Muscle layer of colon (tissue), 2 donors: ENCODE results near the gene SNX5.
A peak's percentile ranks its signal among the peaks of the same experiment; 100 is the strongest.

Experiments
- H3K27ac ChIP-seq: one replicate; pipeline ENCODE4 v1.7.0; 2013; ENCODE audit warnings: low read depth, mild to moderate bottlenecking, low read length, moderate library complexity
- H3K27me3 ChIP-seq, 2 donors: one replicate each; pipeline ENCODE4 v1.7.0; 2013; ENCODE audit warnings: low read length in 2 of 2, mild to moderate bottlenecking in 2 of 2; ENCODE audit not compliant: insufficient read depth in 2 of 2, control insufficient read depth in 1 of 2
- H3K36me3 ChIP-seq: one replicate; pipeline ENCODE4 v1.7.0; 2013; ENCODE audit warnings: mild to moderate bottlenecking, low read length; ENCODE audit not compliant: insufficient read depth
- H3K4me1 ChIP-seq: one replicate; pipeline ENCODE4 v1.7.0; 2013; ENCODE audit warnings: mild to moderate bottlenecking, low read length; ENCODE audit not compliant: insufficient read depth
- H3K4me3 ChIP-seq, 2 donors: one replicate each; pipeline ENCODE4 v1.7.0; 2013; ENCODE audit warnings: low read length in 2 of 2, low read depth in 1 of 2, mild to moderate bottlenecking in 1 of 2, moderate library complexity in 1 of 2
- H3K9ac ChIP-seq: one replicate; pipeline ENCODE4 v1.7.0; 2013; ENCODE audit warnings: low read length
- H3K9me3 ChIP-seq: one replicate; pipeline ENCODE4 v1.7.0; 2013; ENCODE audit warnings: mild to moderate bottlenecking, low read length
- donor health status: abdominal sarcoma.
- donor health status: Adenocarcinoma of cecum.

Gene SNX5

GRCh38 chr20:17990278-17990972 lies 21.8 kb upstream of the SNX5 start:
- Histone ChIP-seq H3K27me3 (no peaks in the 10 kb centered on the region), H3K9ac (no peak overlapping the region), H3K36me3 (peaks cover 9% of the 10 kb centered on the region), H3K4me1 (no peaks in the 10 kb centered on the region), H3K27ac (no peak overlapping the region), H3K9me3 (no peaks in the 10 kb centered on the region), H3K4me3 (no peak overlapping the region)

DNA sequence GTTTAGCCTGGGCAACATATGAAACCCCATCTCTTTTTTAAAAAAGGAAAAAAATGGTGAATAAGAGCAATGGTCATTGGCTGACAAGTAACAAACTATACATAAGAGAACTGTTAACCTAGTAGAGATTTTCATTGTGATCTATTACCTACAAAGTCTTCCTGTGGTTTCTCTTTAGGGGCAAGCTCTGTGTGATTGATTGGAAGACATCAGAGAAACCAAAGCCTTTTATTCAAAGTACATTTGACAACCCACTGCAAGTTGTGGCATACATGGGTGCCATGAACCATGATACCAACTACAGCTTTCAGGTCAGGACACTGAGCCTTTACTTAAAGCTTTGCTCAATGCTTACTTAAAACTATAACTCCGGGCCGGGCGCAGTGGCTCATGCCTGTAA lies 19.4 kb upstream of the SNX5 start:
- H3K27me3 ChIP-seq: no peaks in the 10 kb centered on the region
- H3K4me3 ChIP-seq: no peak overlapping the region
- no peak overlapping the region for H3K9ac ChIP-seq
- peaks cover 9% of the 10 kb centered on the region for H3K36me3 ChIP-seq
- H3K9me3 ChIP-seq: no peaks in the 10 kb centered on the region
- H3K27ac ChIP-seq: no peak overlapping the region
- H3K4me1 ChIP-seq: no peaks in the 10 kb centered on the region

DNA sequence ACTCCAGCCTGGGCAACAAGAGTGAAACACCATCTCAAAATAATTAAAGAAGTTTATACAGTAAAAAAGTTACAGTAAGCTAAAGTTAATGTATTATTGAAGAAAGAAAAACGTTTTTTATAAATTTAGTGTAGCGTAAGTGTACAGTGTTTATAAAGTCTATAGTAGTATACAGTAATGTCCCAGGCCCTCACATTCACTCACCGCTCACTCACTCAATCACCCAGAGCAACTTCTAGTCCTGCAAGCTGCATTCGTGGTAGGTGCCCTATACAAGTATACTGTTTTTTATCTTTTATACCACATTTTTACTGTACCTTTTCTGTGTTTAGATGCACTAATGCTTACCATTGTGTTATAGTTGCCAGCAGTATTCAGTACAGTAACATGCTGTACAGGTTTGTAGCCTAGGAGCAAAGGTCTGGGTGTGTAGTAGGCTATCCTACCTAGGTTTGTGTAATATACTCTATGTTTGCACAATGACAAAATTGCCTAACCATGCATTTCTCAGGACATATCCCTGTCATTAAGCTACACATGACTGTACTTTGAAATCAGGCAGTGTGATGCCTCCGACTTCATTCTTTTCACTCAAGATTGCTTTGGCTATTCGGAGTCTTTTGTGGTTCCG lies 16.9 kb upstream of the SNX5 start:
- Histone ChIP-seq H3K27me3 (no peaks in the 10 kb centered on the region), H3K9me3 (no peaks in the 10 kb centered on the region), H3K27ac (no peak overlapping the region), H3K4me3 (no peak overlapping the region), H3K4me1 (no peaks in the 10 kb centered on the region), H3K9ac (no peak overlapping the region), H3K36me3 (peaks cover 6% of the 10 kb centered on the region)

DNA sequence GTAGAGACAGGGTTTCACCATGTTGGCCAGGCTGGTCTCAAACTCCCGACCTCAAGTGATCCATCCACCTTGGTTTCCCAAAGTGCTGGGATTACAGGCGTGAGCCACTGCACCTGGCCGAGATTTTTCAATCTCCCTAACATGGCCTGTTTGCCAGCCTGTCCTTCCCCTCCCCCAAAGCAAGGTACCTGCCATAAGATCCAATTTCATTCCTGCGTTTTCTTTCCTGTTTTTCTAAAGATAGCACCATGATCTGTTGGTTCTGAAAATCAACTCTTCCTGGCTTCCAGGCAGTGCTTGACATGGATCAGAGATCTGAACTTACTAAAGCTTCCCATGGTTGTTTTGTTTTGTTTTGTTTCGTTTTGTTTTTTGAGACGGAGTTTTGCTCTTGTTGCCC lies 7.7 kb upstream of the SNX5 start:
- H3K27me3 ChIP-seq: no peaks in the 10 kb centered on the region
- peaks cover 5% of the 10 kb centered on the region for H3K36me3 ChIP-seq
- H3K9ac ChIP-seq: no peak overlapping the region
- H3K4me3 ChIP-seq: no peak overlapping the region
- no peak overlapping the region for H3K27ac ChIP-seq
- peaks cover 19% of the 10 kb centered on the region for H3K4me1 ChIP-seq
- no peaks in the 10 kb centered on the region for H3K9me3 ChIP-seq

DNA sequence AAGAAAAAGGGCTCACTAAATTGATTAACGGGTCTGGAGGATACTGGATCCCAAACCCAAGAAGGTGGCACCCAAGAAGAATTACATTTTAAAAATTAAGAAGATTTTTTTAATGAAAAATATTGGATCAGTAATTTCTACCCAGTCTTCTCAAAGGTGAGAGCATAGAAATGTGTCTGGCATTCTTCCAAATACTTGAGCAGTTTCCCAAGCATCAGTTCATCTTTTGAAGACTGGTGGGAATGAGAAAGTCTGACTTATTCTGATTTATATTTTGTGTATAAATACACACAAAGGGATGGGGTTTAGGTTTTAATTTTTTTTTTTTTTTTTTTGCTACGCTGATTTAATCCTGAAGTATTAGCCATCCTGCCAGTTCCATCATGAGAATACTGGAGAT lies 3.5 kb upstream of the SNX5 start:
- H3K27ac ChIP-seq: no peak overlapping the region
- H3K36me3 ChIP-seq: peaks cover 5% of the 10 kb centered on the region
- peaks cover 35% of the 10 kb centered on the region for H3K4me1 ChIP-seq
- H3K9ac ChIP-seq: no peak overlapping the region
- H3K4me3 ChIP-seq: no peak overlapping the region
- H3K27me3 ChIP-seq: no peaks in the 10 kb centered on the region
- no peaks in the 10 kb centered on the region for H3K9me3 ChIP-seq

GRCh38 chr20:17971300-17972013 lies 2.9 kb upstream of the SNX5 start:
- peak overlapping the region in 1 of 2 donors; percentile 84 for H3K4me3 ChIP-seq

DNA sequence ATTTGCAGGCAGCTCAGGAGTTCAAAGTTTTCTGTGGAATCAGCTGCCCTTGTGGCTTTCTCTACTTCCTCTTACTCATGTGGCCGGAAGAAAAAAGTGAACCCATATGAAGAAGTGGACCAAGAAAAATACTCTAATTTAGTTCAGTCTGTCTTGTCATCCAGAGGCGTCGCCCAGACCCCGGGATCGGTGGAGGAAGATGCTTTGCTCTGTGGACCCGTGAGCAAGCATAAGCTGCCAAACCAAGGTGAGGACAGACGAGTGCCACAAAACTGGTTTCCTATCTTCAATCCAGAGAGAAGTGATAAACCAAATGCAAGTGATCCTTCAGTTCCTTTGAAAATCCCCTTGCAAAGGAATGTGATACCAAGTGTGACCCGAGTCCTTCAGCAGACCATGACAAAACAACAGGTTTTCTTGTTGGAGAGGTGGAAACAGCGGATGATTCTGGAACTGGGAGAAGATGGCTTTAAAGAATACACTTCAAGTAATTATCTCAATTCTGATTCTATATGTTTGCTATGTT lies 1.4 kb upstream of the SNX5 start:
- Histone ChIP-seq H3K27ac (peak overlapping the region; percentile 94), H3K4me1 (peaks cover 57% of the 10 kb centered on the region), H3K9ac (peak overlapping the region; percentile 80), H3K36me3 (no peaks in the 10 kb centered on the region), H3K4me3 (peak overlapping the region; percentile 53 to 84), H3K9me3 (no peaks in the 10 kb centered on the region), H3K27me3 (no peaks in the 10 kb centered on the region)

More at GRCh38 chr20:17971300-17972013, 2.9 kb upstream of the SNX5 start:
- Histone ChIP-seq H3K4me1 (peaks cover 42% of the 10 kb centered on the region), H3K27ac (no peak overlapping the region), H3K27me3 (no peaks in the 10 kb centered on the region), H3K36me3 (peaks cover 5% of the 10 kb centered on the region), H3K9me3 (no peaks in the 10 kb centered on the region), H3K9ac (no peak overlapping the region)

DNA sequence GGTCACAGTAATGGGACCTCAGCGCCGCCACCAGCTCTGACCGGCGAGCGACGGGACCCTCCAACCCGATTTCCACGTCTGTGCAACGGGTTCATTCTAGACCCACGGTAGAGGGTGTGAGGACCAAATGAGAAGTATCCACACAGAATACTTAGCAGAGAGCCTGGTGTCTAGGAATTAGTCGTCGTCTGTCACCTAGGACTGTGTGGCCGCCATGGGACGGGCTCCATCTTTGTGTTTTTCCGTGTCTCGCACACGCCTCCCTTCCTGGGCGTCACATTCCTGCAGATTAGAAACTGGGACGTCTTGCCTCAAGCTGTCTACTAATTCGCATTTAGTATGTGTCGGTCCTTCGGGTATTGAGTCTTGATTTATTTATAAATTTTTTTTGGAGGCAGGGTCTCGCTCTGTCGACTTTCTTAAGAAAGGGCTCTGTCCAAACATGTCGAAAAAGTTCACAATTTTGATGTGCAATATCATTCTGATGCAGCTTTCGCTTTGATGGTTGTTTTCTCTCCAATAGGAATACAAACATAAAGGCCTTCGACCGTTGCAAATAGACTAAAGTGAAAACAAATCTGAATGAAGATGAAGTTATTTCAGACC lies 787 bp upstream of the SNX5 start:
- H3K27ac ChIP-seq: peak overlapping the region; percentile 94
- no peaks in the 10 kb centered on the region for H3K9me3 ChIP-seq
- no peaks in the 10 kb centered on the region for H3K27me3 ChIP-seq
- H3K9ac ChIP-seq: peak overlapping the region; percentile 80
- H3K4me1 ChIP-seq: peaks cover 61% of the 10 kb centered on the region
- H3K36me3 ChIP-seq: no peaks in the 10 kb centered on the region
- H3K4me3 ChIP-seq: peak overlapping the region; percentile 53 to 84

DNA sequence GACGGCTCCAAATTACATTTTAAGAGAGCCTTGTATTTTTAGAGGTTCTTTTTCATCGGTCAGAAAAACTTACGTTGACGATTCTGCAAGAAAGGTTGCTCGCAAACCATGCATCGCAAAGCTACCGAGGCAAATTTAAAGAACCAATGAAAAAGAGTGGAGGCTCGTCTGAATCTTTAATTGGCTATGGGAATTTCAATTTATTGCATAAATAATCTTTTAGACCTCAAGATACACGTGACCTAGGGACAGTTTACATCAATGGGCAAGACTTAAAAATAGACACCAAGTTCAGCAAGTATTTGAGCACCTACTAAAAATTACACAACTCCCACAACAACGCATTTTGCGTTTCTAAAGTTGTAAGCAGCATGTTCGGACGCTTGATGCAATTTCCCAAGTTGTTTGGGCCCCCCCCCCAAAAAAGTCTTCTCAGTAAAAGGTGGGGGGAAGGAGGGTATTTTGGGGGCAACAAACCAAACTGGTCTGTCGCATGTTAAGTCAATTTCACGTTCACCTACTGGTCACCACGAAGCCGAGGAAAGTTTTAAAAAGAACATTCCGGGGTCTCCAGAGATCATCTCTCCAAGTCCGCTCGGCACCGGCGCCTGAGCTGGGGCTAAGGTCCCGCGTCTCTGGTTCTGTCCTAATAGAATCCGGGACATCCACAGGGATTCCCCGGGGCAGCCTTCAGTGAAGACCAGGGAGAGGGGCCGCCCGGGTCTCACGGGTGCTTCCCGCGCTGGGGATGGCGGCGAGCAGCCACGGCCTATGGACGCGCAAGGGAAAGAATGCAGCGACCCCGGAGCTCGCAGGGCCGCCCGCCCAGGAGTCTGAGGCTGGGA lies 851 bp downstream of the SNX5 start:
- Histone ChIP-seq H3K9ac (peak overlapping the region; percentile 69), H3K36me3 (no peaks in the 10 kb centered on the region), H3K4me3 (peak overlapping the region; percentile 84 to 89), H3K27me3 (no peaks in the 10 kb centered on the region), H3K9me3 (no peaks in the 10 kb centered on the region), H3K27ac (peak overlapping the region; percentile 94), H3K4me1 (peaks cover 65% of the 10 kb centered on the region)

GRCh38 chr20:17966432-17967310 lies 1.9 kb downstream of the SNX5 start:
- peak overlapping the region; percentile 94 for H3K27ac ChIP-seq
- no peaks in the 10 kb centered on the region for H3K9me3 ChIP-seq
- no peaks in the 10 kb centered on the region for H3K36me3 ChIP-seq
- no peaks in the 10 kb centered on the region for H3K27me3 ChIP-seq
- H3K9ac ChIP-seq: no peak overlapping the region
- H3K4me3 ChIP-seq: peak overlapping the region; percentile 84 to 89
- H3K4me1 ChIP-seq: peaks cover 64% of the 10 kb centered on the region
